Stimulated activated CD4-positive, alpha-beta T cell treated with anti-CD3 and anti-CD28 coated beads, Interleukin-1b, Interleukin-23, amount 100 ng/mL, for 4 hours (primary cell): ENCODE results near the gene DDTL.
"Not testable (repeated sequence)": the region's sequence is repeated elsewhere in the genome, so short reads cannot be mapped to it uniquely, and the experiment has no call there.

Experiments used
- DNase-seq, 2 donors: peaks; one replicate each; pipeline ENCODE4 v3.0.0-alpha.2; 2020; ENCODE audit warnings: low read depth in 2 of 2

Gene DDTL

DNA sequence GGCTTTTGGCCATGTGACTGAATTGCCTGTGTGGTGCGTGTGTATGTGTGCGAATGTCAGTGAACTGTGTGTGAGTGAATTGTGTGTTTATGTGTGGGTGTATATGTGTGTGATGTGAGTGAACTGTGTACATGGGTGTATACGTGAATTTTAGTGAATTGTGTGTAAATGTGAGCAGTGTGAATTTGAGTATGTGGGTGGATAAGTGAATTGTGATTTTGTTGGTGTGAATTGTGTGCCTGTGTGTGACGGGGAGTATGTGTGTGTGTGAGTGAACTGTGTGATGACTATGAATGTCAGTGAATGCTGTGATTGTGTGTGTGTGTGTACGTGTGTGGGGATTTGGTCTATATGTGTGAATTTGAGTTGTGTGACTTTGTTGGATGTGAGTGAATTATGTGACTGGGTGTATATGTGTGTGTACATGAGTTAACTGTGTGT is 3.5 kb downstream of the DDTL start:
- no peak for DNase-seq

DNA sequence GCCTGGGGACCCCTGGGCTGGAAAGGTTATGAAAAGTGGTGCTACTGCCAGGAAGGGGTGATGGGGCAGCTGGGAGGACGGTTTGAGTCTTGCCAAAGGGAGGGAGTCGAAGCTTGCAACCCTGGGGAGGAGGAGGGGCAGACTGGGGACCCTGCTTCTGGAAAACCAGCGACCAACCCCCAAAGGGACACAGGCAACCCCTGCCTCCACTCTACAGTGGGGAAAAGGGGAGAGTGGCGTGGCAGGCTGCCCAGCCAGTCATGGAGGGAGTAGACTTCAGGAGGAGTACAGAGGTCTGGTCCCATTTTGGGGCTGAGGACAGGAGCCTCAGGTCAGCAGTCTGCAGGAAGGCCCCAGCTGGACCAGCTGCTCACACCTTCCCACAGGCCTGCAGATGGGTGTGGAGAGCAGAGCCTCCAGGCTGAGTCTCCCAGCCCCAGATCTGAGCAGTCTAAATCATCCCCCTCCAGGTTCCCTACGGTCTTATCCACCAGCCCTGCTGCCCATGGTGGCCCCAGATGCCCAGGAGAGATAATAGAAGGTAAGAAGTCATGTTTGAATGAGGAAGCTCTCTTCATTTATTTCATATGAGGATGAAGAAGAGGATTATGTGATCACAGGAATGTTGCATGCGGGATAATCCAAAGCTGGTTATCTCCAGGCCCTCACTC is 4.3 kb downstream of the DDTL start:
- no peak for DNase-seq

DNA sequence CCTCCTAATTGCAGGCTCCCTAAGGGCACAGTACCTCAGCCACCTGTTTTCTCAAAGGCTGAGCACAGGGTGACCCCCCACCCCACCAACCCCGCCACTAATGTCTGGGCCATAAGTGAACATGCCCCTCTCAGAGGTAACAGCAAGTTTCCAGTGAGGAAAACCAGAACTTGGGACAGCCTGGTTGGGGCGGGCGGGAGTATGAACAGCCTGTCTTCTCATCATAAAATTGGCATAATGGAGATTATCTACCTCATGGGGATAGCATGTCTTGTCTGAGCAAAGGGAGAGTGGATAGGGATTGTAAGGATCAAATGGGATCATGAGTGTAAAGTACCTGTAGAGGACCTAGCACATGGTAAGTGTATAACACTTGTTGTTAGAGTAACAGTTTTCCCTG is 5.2 kb downstream of the DDTL start:
- not testable (repeated sequence) for DNase-seq

DNA sequence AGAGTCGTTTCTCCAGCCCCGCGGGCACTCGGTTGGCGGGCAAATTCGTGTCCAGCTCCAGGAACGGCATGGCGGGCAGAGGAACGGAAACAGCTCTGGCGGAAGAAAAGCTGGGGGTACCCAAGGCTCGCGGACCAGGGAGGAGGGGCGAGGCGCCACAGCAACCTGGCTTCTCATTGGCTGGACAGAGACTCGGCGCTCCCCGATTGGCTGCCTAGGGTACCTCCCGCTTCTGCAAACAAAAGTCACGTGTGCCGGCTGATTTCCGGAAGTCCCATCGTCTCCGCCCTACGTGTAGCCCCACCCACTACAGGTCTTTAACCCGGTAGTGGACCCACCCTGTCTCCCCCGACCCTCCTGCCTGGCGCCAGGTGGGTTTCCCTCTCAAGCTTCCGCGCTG is 7.7 kb downstream of the DDTL start, which contains the start of gene DDT:
Gene DDT (minus strand): TSS at position 97 of the 400 bp plus-strand sequence. CDS start 27 bp downstream, at position 70.
- not testable (repeated sequence) for DNase-seq

DNA sequence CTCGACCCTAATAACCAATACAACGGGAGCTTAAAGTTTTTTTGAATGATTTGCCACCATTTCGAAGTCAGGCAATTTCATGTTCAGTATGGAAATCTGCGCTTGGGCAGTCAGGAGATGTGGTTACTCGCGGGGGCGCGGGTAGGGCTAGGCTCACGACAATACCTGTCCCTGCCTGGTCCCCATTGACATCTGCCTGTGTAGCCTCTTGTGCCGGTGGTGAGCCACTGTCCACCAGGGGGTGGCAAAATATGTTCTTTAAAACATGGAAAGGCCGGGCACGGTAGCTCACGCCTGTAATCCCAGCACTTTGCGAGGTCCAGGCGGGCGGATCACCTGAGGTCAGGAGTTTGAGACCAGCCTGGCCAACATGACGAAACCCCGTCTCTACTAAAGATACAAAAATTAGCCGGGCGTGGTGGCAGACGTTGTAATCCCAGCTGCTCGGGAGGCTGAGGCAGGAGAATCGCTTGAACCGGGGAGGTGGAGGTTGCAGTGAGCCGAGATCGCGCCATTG is 8.2 kb downstream of the DDTL start:
- DNase-seq, result not testable (repeated sequence)

DNA sequence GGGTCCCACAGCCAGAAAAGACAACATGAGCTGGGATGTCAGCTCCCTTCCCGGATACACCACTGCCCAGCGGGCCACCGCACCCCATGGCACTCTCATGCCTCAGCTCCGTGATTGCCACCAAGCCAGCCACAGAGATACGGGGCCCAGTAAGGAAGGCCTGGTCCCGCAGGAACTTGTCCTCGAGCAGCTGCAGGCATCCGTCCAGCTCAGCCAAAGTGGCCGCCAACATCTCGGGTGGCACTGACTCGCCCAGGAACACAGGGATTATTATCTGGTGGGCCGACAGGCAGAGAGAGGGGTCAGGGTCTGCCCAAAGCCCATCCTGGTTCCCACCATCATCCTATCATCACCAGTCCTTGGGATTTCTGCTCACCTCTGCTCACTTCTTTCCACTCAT is 10.6 kb downstream of the DDTL start:
- not testable (repeated sequence) for DNase-seq

DNA sequence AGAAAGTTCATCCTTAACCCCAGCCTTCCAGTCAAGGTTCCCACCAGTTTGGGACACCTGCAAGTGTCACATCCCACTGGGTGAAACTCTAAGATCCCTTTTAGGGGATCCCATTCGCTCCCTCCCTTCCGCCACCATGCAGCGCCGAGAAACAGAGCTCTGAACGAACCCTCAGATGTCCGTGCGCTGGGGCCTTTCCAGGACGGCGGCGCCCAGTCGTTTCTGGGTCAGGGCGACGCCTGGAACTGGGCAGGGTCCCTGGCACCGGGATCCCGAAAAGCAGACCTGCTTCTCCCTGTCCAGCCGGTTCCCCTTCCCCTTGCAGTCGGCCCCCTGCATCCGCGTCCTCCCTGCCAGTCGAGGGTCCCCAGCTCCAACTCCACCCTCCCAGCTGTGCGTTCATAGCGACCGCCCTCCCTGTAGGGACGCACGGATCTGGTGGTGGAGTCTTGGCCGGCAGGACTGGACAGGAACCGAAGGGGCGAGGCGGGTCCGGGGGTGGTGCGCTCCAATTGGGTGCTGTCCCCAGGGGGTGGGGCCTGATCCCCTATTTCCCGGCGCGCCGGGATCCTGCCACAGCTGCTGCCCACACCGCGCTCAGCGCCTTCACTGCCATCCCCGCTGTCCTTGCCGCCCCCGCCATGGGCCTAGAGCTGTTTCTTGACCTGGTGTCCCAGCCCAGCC is 13.0 kb downstream of the DDTL start, which contains the start of gene GSTT2:
Gene GSTT2 (plus strand): TSS at position 578 of the 684 bp plus-strand sequence.
- DNase-seq, result not testable (repeated sequence)

DNA sequence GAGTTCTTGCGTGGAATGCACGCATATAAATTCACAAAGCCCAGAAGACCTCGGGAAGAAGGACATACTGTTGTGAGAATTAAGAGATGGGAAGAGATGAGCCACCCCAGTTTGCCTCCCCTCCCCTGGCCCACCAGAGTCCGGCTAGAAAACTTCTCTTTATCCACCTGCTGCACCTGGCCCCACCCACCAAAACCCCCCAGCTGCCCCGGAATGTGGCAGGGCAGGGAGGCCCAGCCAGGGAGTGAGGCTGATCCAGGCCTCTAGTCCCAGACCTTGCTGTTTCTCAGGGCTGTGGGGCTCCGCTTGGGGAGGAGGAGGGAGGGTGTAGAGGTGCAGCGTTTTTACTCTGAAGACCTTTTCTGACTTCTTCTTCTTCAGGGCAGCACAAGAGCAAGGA is 13.9 kb downstream of the DDTL start:
- DNase-seq, result not testable (repeated sequence)

DNA sequence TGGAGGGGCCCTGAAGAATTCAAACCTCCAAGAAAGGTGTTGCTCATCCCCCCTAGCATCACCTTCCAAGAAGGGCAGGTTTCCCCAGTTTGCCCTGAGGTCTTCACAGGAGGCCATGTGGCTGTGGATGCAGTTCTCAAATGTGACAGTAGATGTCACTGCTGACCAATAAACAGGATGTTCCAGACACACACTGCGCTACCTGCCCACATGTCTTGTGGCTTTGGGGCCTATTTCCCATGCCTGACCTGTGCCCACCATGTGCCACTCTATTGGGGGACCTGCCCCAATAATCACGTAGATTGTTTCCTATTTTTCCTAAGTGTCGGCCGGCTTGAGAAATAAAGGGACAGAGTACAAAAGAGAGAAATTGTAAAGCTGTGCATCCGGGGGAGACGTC is 17.7 kb downstream of the DDTL start:
- DNase-seq, result peak in 1 of 2 donors; percentile 11

DNA sequence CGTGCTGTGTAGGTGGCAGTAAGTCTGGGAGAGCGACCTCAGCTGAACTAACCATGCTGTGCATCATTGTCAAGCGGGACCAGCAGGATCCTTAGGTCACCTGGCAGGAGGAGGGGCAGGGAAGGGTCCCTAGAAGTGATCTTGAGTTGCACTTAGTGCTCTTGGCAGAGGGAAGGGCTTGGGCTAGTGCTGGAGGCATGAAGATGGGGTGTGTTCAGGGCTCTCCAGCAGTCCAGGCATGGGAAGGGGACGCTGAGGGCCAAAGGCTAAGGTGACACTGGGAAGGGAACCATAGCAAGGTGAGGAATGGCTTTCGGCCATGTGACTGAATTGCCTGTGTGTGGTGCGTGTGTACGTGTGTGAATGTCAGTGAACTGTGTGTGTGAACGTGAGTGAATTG is 19.4 kb downstream of the DDTL start:
- not testable (repeated sequence) for DNase-seq

DNA sequence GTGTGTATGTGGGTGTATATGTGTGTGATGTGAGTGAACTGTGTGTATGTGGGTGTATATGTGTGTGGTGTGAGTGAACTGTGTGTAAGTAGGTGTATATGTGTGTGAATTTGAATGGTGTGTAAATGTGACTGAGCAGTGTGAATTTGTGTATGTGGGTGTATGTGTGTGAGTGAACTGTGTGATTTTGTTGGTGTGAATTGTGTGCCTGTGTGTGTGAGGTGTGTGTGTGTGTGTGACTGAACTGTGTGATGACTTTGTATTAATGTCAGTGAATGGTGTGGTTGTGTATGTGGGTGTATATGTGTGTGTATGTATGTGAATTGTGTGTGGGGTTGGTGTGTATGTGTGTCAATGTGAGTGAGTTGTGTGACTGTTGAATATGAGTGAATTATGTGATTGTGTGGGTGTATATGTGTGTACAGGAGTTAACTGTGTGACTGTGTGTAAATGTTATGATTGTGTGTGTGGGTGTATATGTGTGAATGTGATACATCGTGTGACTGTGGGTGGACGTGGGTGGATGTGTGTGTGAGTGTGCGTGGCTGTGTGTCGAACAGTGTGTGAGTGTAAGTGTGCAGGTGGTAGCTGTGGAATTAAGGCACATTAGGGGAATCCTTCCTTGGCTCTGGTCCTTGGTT is 20.0 kb downstream of the DDTL start:
- not testable (repeated sequence) for DNase-seq

DNA sequence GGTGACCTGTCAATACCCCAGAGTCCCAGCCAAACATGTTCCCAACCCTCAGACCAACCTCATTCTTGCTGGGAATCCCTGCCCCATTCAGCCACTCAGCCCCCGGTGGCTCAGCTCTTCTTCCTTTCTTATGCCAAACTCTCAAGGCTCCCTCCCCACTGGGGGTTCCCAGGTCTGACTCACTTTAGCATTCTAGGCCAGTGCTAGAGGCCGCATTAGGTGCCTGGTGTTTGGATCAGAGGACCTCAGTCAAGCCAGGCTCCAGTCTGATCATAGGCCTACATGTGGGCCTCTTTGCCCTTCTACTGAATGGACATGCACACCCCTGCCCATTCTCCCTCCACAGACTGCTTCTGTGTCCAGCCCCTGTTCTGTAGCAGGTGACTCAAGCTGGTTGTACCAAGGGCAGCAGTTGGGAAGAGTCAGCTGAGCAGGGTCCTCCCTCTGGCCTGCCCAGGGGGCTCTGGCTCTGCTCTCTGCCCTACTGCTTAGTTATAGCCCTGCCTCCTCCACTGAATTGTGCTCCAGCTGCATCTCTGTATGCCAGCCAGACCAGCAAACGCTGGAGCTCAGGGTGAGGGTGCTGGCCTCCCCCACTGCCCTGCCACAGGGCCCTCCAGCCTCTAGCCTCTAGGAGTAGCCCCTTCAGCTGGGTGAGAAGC is 23.0 kb downstream of the DDTL start:
- DNase-seq, result not testable (repeated sequence)

DNA sequence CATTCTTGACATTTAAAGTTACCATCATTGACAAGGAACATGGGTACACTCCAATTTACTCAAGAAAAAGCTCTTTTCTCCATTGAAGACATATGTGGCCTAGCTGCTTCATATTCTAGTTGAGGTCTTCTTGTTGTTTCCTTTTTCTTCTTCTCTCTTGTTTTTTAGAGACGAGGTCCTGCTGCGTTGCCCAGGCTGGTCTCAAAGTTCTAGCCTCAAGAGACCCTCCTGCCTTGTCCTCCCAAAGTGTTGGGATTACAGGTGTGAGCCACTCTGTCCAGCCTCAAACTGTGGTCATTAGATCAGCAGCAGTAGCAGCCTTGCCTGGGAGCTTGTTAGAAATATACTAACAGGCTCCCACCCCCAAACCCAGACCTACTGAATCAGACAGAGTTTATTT is 26.4 kb downstream of the DDTL start:
- not testable (repeated sequence) for DNase-seq

DNA sequence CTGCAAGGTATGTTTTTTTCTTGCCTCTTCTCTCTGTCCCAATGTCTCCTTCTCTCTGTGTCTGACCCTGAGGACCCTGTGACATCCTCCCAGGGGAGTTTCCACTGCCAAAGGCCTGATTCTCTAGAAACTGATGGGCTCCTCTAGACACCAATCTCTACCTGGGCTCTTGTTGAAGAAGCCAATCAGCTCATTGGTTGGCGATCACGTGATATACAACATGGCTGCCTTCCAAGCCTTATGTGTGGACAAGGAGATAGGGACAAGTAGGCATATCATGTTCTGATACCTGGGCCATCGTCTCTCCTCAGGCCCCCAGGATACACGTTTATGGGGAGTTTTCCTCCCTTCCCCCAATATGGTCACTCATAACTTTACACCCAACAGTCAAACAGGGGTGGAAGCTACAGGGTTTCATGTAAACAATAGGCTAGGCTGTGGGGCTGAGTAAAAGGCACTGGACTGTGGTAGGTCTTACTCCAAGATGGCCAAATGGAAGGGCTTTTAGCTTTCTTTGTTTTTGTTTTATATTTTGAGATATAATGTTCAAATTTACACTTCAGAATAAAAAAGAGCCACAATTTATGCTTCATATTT is 27.0 kb downstream of the DDTL start:
- DNase-seq, result not testable (repeated sequence)

DNA sequence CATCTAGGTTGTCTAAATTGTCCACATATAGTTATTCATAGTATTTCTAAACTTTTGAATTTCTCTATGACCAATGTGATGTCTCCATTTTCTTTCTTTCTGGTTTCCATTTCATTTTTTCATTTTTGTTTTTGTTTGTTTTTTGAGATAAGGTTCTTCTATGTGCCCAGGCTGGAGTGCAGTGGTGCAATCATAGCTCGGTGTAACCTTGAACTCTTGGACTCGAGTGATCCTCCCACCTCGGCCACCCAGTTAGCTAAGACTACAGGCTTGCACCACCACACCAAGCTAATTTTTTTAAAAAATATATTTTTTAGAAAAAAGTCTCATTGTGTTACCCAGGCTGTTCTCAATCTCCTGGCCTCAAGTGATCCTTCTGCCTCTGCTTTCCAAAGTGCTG is 30.4 kb downstream of the DDTL start:
- no peak for DNase-seq

DNA sequence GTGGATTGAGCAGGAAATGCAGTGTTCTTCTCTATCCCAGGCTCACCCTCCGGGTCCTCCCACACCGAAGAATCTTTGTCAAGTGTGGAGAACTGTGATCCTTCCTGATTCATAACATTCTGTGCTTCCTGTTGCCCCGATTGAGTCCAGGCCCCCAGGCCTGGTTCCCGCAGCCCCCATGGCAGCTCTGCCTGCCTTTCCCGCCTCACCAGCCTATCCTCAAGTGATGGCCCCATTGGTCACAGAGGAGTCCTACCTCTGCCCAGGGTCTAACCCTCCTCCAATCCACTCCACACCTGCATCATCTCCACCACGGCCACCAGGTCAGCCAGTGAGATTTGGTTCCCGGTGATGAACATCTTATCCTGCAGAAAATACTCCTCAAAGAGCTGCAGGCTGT is 33.1 kb downstream of the DDTL start:
- not testable (repeated sequence) for DNase-seq

DNA sequence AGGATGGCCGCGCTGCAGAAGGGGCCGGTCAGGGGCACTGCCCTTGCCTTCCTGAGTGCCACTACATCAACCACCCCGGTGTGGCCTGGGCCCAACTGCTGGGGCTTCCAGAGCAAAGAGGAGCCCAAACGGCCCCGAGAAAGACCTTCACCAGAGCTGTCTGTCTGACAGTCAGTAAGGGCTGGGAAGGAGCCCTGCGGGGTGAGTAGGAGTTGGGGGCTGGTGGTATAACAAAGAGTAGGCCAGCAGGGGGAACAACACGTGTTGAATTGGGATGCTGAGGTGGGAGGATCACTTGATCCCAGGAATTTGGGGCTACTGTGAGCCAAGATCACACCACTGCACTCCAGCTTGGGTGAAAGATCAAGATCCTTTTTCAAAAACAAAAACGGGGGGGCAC is 34.6 kb downstream of the DDTL start:
- no peak for DNase-seq

DNA sequence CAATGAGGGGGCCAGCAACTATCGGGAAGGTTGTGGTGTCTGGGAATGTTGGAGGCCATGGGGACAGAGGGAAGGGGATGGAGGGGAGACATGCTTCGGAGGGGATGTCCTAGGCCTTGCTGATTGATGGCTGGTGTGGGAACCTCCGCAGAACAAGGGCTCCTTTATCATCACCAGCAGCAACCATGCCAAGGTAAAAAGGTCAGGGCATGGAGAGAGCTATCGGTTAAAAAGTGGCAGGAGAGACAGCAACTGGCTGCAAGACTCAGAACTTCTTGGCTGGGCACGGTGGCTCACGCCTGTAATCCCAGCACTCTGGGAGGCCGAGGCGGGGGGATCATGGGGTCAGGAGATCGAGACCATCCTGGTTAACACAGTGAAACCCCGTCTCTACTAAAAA is 35.6 kb downstream of the DDTL start:
- DNase-seq, result no peak

DNA sequence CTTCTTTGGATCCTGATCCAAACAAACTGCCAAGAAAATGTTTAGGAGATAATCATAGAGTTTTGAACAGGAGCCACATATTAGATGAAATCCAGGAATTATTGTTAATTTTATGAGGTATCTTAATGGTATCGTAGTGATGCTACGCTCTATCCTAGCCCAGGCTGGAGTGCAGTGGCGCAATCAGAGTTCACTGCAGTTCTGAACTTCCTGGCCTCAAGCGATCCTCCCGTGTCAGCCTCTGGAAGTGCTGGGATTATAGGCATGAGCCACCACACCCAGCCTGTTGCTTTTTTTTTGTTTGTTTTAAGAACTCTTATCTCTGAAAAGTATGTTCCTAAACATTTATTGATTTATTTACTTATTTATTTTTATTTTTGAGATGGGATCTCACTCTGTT is 36.2 kb downstream of the DDTL start:
- DNase-seq, result no peak

DNA sequence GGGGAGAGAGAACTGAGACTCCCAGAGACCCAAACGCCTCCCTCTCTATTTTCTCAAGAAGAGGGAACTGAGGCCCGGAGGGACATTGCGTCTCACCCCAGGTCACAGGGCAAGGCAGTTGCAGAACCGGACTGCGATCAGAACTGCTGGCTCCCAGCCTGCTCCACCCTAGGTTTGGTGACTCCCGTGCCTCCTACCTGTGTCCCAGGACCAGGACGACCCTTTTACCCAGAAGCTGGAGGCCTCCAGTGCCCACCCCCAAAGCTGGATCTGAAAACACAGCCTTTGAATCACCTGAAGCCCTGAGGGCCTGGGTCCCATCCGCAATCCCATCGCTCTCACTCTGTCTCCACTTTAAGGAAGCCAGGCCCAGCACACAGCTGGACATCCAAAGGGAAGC is 37.2 kb downstream of the DDTL start:
- DNase-seq, result no peak

DNA sequence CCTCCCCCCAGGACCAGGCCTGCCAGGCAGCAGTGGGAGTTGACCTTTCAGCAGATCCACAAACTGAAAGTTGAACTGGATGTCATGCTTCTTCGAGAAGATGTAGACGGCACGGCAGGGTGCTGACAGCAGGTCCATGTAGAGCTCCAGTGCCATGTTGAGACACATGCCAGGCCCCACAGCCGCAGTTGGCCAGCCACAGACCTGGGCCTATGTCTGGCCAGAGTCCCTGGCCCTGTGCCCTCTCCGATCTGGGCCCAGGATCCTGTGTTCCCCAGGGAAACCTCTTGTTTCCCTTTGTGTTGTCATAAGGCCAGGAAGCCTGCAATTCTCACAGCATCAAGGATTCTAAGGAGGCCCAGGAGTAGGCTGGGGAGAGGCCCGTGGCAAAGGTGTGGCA is 38.5 kb downstream of the DDTL start, which contains the start of gene GSTT4:
Gene GSTT4 (minus strand): TSS at position 253 of the 400 bp plus-strand sequence. CDS start 97 bp downstream, at position 156.
- DNase-seq, result no peak
